Esophagus squamous epithelium (tissue), 4 donors: ENCODE data around the gene PPFIA2.

Source experiments
- POLR2A ChIP-seq, 4 donors: fragments of 450-650 bp; IDR thresholded peaks; one replicate each; pipeline ENCODE4 v1.6.1; 2017; ENCODE audit warnings: antibody characterized with exemption in 4 of 4, mild to moderate bottlenecking in 4 of 4, moderate library complexity in 3 of 4
- TF ChIP-seq, protein P1 (sequence below), 6 experiments: fragments of 450-650 bp in 4 of 6; fragments of 200-600 bp in 2 of 6; sonication (generic) in 2 of 6; IDR thresholded peaks; one replicate each; pipeline ENCODE4 v1.5.1; 2016 to 2019; ENCODE audit warnings: antibody characterized with exemption in 6 of 6, mild to moderate bottlenecking in 4 of 6, moderate library complexity in 4 of 6

DNA sequence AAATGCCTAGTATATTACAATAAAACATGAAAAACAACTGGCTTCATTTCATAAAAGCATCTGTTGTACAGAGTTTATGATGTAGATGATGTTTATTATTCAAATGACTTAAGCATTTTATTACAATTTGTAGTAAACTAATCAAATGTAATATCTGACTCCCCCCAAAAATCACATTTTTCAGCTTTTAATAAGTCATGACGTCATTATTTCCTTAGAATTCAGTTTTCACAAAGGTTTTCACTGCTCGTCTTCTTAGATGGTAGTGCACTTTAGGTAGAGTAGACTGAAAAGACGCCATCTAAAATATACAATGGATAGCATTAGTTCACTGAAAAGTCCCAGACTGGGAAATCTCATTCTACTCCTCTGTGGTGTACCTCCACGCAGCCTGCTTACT lies 499.8 kb downstream of the PPFIA2 start:
- TF ChIP-seq, protein P1, sequence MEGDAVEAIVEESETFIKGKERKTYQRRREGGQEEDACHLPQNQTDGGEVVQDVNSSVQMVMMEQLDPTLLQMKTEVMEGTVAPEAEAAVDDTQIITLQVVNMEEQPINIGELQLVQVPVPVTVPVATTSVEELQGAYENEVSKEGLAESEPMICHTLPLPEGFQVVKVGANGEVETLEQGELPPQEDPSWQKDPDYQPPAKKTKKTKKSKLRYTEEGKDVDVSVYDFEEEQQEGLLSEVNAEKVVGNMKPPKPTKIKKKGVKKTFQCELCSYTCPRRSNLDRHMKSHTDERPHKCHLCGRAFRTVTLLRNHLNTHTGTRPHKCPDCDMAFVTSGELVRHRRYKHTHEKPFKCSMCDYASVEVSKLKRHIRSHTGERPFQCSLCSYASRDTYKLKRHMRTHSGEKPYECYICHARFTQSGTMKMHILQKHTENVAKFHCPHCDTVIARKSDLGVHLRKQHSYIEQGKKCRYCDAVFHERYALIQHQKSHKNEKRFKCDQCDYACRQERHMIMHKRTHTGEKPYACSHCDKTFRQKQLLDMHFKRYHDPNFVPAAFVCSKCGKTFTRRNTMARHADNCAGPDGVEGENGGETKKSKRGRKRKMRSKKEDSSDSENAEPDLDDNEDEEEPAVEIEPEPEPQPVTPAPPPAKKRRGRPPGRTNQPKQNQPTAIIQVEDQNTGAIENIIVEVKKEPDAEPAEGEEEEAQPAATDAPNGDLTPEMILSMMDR (IDR thresholded peaks at IDR 0.05) = no peak
- TF ChIP-seq POLR2A (IDR thresholded peaks at IDR 0.05) = no peak
